ENCODE results near the gene UBAP2L. TPM values are rescaled to one million over a fixed set of nuclear protein-coding genes. Genes with fewer than 3 reads are reported as not detected.
"Not testable (repeated sequence)": the region's sequence is repeated elsewhere in the genome, so short reads cannot be mapped to it uniquely, and the experiment has no call there.

Gene UBAP2L
- total and polyA plus RNA-seq, 9 of the 15 experiments (the other 6 are each of a cell fraction or from before 2014, with no cell fraction given) = 75.0 to 245 (median 119) TPM

GRCh38 chr1:154199563-154199879 lies 21.2 kb upstream of the UBAP2L start (continued):
- TF ChIP-seq ZNF408 (CRISPR knock-in tag; IDR thresholded peaks at IDR 0.05; ENCODE audit: low read depth) (no peak), CTCF (IDR thresholded peaks at IDR 0.05 in 2 of 3, conservative IDR thresholded peaks at IDR 0.05 in 1 of 3; ENCODE audit: insufficient read depth in 2 of 3, low read depth in 1 of 3, low read length in 3 of 3) (peak in 1 of 3 experiments; percentile 28; a peak in 2 of 6 replicates), ARNT (IDR thresholded peaks at IDR 0.05) (no peak), BMI1 (IDR thresholded peaks at IDR 0.05; ENCODE audit: low read length) (no peak)

- H4K20me1 ChIP-seq (replicated peaks; ENCODE audit: control insufficient read depth, insufficient read depth, low read length); H3K27ac ChIP-seq (ENCODE audit: extremely low read depth, low read depth, low read length); DNase-seq (ENCODE audit: extremely low read depth in 1 of 4, low spot score in 3 of 4); H3K9ac ChIP-seq (ENCODE audit: insufficient read depth in 1 of 2, low read depth in 2 of 2, low read length in 2 of 2); FAIRE-seq; H3K9me3 ChIP-seq (replicated peaks; ENCODE audit: control insufficient read depth, insufficient read depth, low read depth, low read length); H3K27me3 ChIP-seq (ENCODE audit: control insufficient read depth in 2 of 2, insufficient read depth in 2 of 2, low read length in 2 of 2); in situ Hi-C loops (cut with MboI); H3K4me3 ChIP-seq; H3K4me1 ChIP-seq (replicated peaks in 1 of 2; ENCODE audit: control insufficient read depth in 2 of 2, insufficient read depth in 2 of 2, low read length in 2 of 2); H3K4me2 ChIP-seq (ENCODE audit: insufficient read depth, low read length); intact Hi-C loops (cut with micrococcal nuclease); H2AFZ ChIP-seq (ENCODE audit: low read depth, low read length); H3K9me1 ChIP-seq (ENCODE audit: control insufficient read depth, insufficient read depth, low read length); H3K79me2 ChIP-seq (ENCODE audit: control insufficient read depth, insufficient read depth, low read length); BruUV-seq (replicated peaks); TF ChIP-seq ATF3 (CRISPR knock-in tag; conservative IDR thresholded peaks at IDR 0.05): not testable (repeated sequence)
- 68% methylated on average over 8 of the region's 11 CpGs for WGBS (ENCODE audit: insufficient coverage, low coverage, missing lambda C conversion rate)
- ChIA-PET POLR2A (interaction anchor here (2.0 to 2.2 kb wide), 2 partner anchors 8 to 13 kb away, joined by 7 to 8 read pairs; no protein-coding TSS in a partner anchor), CTCF (ENCODE audit: low intra/inter-chr PET ratio) (interaction anchor here (0.6 kb wide), 1 partner anchor 133 kb away, joined by 3 read pairs; no protein-coding TSS in a partner anchor)
- TF ChIP-seq POLR2A (conservative IDR thresholded peaks at IDR 0.05) (peak; percentile 35; the same call in 1 of the 2 replicates), EGR1 (conservative IDR thresholded peaks at IDR 0.05) (peak; percentile 80), ATF3 (IDR thresholded peaks at IDR 0.05) (peak; percentile 12; the same call in 1 of the 2 replicates)
- 0 out of 3 replicates have a peak, but pooled peaks have one; percentile 12 for ATAC-seq
- H3K36me3 ChIP-seq (ENCODE audit: control insufficient read depth, insufficient read depth, low read length) = peaks cover 38% of the 10 kb centered on the region
Observed at GRCh38 chr1:154205778-154206177, 15.0 kb upstream of the UBAP2L start.
